GM13977 (cell line): Measurements from ENCODE around the gene ARF4.
A peak's percentile ranks its signal among the peaks of the same experiment; 100 is the strongest.

Source experiments
- DNase-seq: peaks from one replicate; pipeline ENCODE4 v3.0.0; 2012; ENCODE audit warnings: low spot score
- CTCF ChIP-seq: IDR thresholded peaks from 2 replicates; pipeline ENCODE4 v1.5.1; 2012; ENCODE audit warnings: mild to moderate bottlenecking, control low read depth; ENCODE audit not compliant: insufficient read depth; ENCODE audit errors: extremely low read depth, missing control alignments
- in situ Hi-C: fragments of 300-500 bp; cut with MboI; formaldehyde crosslinking; loops from one replicate; pipeline ENCODE4 v1.12.0; 2022; ENCODE audit warnings: low sequenced_read_pairs, low pct_unique_long_range_greater_than_20kb, mixed read lengths, inconsistent platforms; ENCODE audit not compliant: unreplicated experiment

Gene ARF4

GRCh38 chr3:57570878-57571277 lies 26.3 kb downstream of the ARF4 start:
- TF ChIP-seq CTCF: no peak
- in situ Hi-C loops: loop anchor here (25.0 kb wide), 1 partner anchor 384 kb away; the partner anchor contains the start of gene HESX1
- no peak for DNase-seq

DNA sequence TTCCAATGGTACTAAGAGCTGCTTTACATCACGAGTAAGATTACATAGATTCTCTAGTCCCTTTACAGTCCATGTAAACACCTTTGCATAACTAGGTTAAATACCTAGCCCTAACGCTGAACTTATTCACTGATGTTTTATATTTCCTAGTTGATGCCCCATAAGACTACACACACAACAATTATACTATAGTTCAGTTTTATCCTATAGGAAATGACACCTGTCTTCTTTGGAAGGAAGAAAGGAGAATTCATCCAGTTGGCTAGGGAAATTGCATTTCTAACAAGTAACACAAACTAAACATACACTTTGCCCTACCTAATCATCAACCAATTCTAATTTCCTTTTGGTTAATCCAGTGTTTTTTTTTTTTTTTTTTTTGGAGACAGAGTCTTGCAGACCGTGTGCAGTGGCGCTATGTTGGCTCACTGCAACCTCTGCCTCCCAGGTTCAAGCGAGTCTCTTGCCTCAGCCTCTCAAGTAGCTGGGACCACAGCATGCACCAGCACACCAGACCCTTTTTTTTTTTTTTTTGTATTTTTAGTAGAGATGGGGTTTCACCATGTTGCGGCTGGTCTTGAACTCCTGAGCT lies 27.2 kb downstream of the ARF4 start:
- in situ Hi-C loops: loop anchor here (25.0 kb wide), 1 partner anchor 383 kb away; the partner anchor contains the start of gene HESX1
- TF ChIP-seq CTCF: no peak
- no peak for DNase-seq

GRCh38 chr3:57559526-57559925 lies 37.6 kb downstream of the ARF4 start:
- DNase-seq: no peak
- no peak for TF ChIP-seq CTCF
- in situ Hi-C loops: loop anchor here (25.0 kb wide), 1 partner anchor 372 kb away; the partner anchor contains the start of gene HESX1

- in situ Hi-C loops: loop anchor here (25.0 kb wide), 1 partner anchor 370 kb away; the partner anchor contains the start of gene HESX1
- no peak for TF ChIP-seq CTCF
- peak; percentile 46 for DNase-seq
These were observed 40.0 kb downstream of the ARF4 start for GRCh38 chr3:57557085-57557537.

- peak; percentile 35 for DNase-seq
These were observed 40.6 kb downstream of the ARF4 start for GRCh38 chr3:57556459-57557084.

More at GRCh38 chr3:57556459-57557084, 40.6 kb downstream of the ARF4 start:
- TF ChIP-seq CTCF: no peak
- in situ Hi-C loops: loop anchor here (25.0 kb wide), 1 partner anchor 369 kb away; the partner anchor contains the start of gene HESX1
